NB4 (cell line): ENCODE measurements around the gene ECHDC3.

Source experiments
- MYC ChIP-seq: IDR thresholded peaks from 2 replicates; pipeline ENCODE4 v1.6.1; 2011; ENCODE audit warnings: low read depth, low read length
- POLR2A ChIP-seq: IDR thresholded peaks from 2 replicates; pipeline ENCODE4 v1.6.1; 2011; ENCODE audit warnings: mild to moderate bottlenecking; ENCODE audit not compliant: insufficient read length; ENCODE audit errors: extremely low read depth
- TF ChIP-seq, protein P1 (sequence below): IDR thresholded peaks from one replicate; pipeline ENCODE4 v1.5.1; 2012; ENCODE audit warnings: low read depth, low read length

DNA sequence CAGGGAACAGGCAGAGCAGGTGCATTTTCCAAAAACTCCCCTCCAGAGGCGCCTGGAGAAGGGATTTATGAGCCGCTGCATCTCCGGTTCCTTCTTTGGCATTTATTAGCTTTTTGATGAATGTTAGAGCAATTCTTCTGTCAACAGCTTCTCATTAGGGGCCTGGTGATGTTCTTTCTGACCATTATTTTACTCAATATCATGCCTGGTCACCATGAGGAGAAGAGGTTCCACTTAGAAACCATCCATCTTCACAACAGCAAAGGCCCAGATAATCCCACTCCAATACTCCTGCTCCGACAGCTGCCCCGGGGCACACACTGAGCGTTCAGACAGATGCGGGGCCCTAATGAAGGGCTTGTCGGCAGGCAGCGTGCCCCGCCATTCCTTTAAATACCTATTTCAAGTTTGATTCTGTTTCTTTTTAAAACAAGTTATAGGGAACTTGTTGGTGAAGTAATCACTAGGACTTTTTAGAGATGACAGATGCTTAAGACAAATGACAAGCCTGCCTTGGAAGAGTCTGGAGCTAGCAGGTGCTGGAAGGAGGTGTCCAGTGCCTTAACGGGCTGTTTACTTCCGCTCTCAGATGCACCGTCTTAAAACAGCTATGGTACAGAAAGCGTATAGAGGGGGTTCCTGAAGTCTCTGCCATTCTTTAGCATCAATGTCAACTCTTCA, 31.7 kb downstream of the ECHDC3 start:
- TF ChIP-seq, protein P1, sequence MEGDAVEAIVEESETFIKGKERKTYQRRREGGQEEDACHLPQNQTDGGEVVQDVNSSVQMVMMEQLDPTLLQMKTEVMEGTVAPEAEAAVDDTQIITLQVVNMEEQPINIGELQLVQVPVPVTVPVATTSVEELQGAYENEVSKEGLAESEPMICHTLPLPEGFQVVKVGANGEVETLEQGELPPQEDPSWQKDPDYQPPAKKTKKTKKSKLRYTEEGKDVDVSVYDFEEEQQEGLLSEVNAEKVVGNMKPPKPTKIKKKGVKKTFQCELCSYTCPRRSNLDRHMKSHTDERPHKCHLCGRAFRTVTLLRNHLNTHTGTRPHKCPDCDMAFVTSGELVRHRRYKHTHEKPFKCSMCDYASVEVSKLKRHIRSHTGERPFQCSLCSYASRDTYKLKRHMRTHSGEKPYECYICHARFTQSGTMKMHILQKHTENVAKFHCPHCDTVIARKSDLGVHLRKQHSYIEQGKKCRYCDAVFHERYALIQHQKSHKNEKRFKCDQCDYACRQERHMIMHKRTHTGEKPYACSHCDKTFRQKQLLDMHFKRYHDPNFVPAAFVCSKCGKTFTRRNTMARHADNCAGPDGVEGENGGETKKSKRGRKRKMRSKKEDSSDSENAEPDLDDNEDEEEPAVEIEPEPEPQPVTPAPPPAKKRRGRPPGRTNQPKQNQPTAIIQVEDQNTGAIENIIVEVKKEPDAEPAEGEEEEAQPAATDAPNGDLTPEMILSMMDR, result no peak
- TF ChIP-seq POLR2A, result no peak
- no peak for TF ChIP-seq MYC
